K562 (cell line): ENCODE data around the gene COG3. TPM values are rescaled to one million over a fixed set of nuclear protein-coding genes. Genes with fewer than 3 reads are reported as not detected.
A peak's percentile ranks its signal among the peaks of the same experiment; 100 is the strongest.

Experiments
- ATAC-seq: fragments of 200-7000 bp; cut with Tn5 transposase; 3 replicates; pipeline ENCODE4 v1.9.1; 2020; ENCODE audit warnings: moderate library complexity
- BruUV-seq: library from RNA; stranded (reverse); fragments of 400-500 nt; replicated peaks from 2 replicates; lab custom pipeline; 2021; lab: Mats Ljungman, UMichigan
- CTCF ChIA-PET: fragments of 300-600 bp; formaldehyde crosslinking; extraction: SDS; loops from one replicate; lab custom pipeline; 2021; ENCODE audit warnings: low intra/inter-chr PET ratio; lab: Yijun Ruan, JAX
- POLR2A ChIA-PET: fragments of 300-600, 350-650 bp; sonication (Branson Sonifier 250); formaldehyde crosslinking; extraction: SDS; loops from one replicate; lab custom pipeline; 2021; ENCODE audit warnings: antibody characterized with exemption, inconsistent platforms; lab: Yijun Ruan, JAX
- DNase-seq, 4 experiments: peaks; one replicate each; pipeline versions ENCODE4 v3.0.0 to v3.0.0-alpha.2; 2011 to 2018; ENCODE audit warnings: low spot score in 3 of 4, mixed read lengths in 3 of 4; ENCODE audit errors: extremely low read depth in 1 of 4
- FAIRE-seq: peaks from 2 replicates; lab custom pipeline; 2011; peaks lifted over from hg19 to GRCh38; lab: Jason Lieb, UNC
- H2AFZ ChIP-seq: 2 replicates; pipeline ENCODE4 v1.6.0; 2011; ENCODE audit warnings: low read depth, low read length, control low read depth, inconsistent platforms
- H3K27ac ChIP-seq: fragments of 200-600 bp; 3 replicates; pipeline ENCODE4 v1.8.0; 2011; ENCODE audit warnings: low read depth, mild to moderate bottlenecking, control low read depth, inconsistent platforms, low read length, moderate library complexity, mixed read lengths; ENCODE audit errors: extremely low read depth
- H3K27me3 ChIP-seq, 2 experiments: fragments of 300-600 bp in 1 of 2; 2 replicates in 1 of 2; 3 replicates in 1 of 2; pipeline versions ENCODE4 v1.6.0 to v1.8.0; 2011; ENCODE audit warnings: inconsistent platforms in 2 of 2, low read length in 2 of 2, mild to moderate bottlenecking in 1 of 2, mixed read lengths in 1 of 2, moderate library complexity in 1 of 2; ENCODE audit not compliant: control insufficient read depth in 2 of 2, insufficient read depth in 2 of 2
- H3K36me3 ChIP-seq: fragments of 300-600 bp; 3 replicates; pipeline ENCODE4 v1.8.0; 2011; ENCODE audit warnings: mild to moderate bottlenecking, low read length, inconsistent platforms; ENCODE audit not compliant: control insufficient read depth, insufficient read depth
- H3K4me1 ChIP-seq, 2 experiments: fragments of 200-600 bp in 1 of 2; replicated peaks in 1 of 2; 2 replicates in 1 of 2; 3 replicates in 1 of 2; pipeline versions ENCODE4 v1.5.1 to v1.8.0; 2011; ENCODE audit warnings: inconsistent platforms in 2 of 2, low read length in 2 of 2, mild to moderate bottlenecking in 1 of 2, mixed read lengths in 1 of 2, moderate library complexity in 1 of 2; ENCODE audit not compliant: control insufficient read depth in 2 of 2, insufficient read depth in 2 of 2
- H3K4me2 ChIP-seq: 2 replicates; pipeline ENCODE4 v1.6.1; 2011; ENCODE audit warnings: low read length, control low read depth, inconsistent platforms, mixed read lengths; ENCODE audit not compliant: insufficient read depth
- H3K4me3 ChIP-seq: fragments of 200-600 bp; sonication (generic), shearing (Covaris generic); 2 replicates; pipeline ENCODE4 v1.5.1; 2016; ENCODE audit warnings: control low read depth, inconsistent platforms
- H3K79me2 ChIP-seq: fragments of 200-600 bp; 3 replicates; pipeline ENCODE4 v1.8.0; 2011; ENCODE audit warnings: low read length, inconsistent platforms; ENCODE audit not compliant: control insufficient read depth, insufficient read depth
- H3K9ac ChIP-seq, 2 experiments: 2 replicates each; pipeline versions ENCODE4 v1.6.0 to v1.6.1; 2011; ENCODE audit warnings: low read depth in 2 of 2, low read length in 2 of 2, control low read depth in 1 of 2, inconsistent platforms in 1 of 2, mild to moderate bottlenecking in 1 of 2, mixed read lengths in 1 of 2; ENCODE audit not compliant: insufficient read depth in 1 of 2
- H3K9me1 ChIP-seq: one replicate; pipeline ENCODE4 v1.6.0; 2011; ENCODE audit warnings: inconsistent platforms, mild to moderate bottlenecking, low read length, moderate library complexity; ENCODE audit not compliant: control insufficient read depth, insufficient read depth
- H3K9me3 ChIP-seq: replicated peaks from 2 replicates; pipeline ENCODE4 v1.5.1; 2011; ENCODE audit warnings: low read depth, low read length, inconsistent platforms; ENCODE audit not compliant: control insufficient read depth, insufficient read depth
- H4K20me1 ChIP-seq: replicated peaks from 2 replicates; pipeline ENCODE4 v1.6.1; 2011; ENCODE audit warnings: low read length, inconsistent platforms, mixed read lengths; ENCODE audit not compliant: control insufficient read depth, insufficient read depth
- ARNT ChIP-seq, 2 experiments: fragments of 450-650 bp; IDR thresholded peaks; 2 replicates each; pipeline ENCODE4 v1.6.1; 2016; ENCODE audit warnings: mild to moderate bottlenecking in 1 of 2
- BCL6 ChIP-seq: fragments of 250-450 bp; sonication (Bioruptor Pico); IDR thresholded peaks from 2 replicates; pipeline ENCODE4 v1.4.0; 2020
- CEBPG ChIP-seq, 3 experiments: fragments of 200-800 bp in 1 of 3; sonication (Bioruptor generic) in 1 of 3; sonication (generic) in 1 of 3; formaldehyde crosslinking in 1 of 3; IDR thresholded peaks in 2 of 3; conservative IDR thresholded peaks in 1 of 3; 2 replicates each; pipeline versions ENCODE4 v1.6.1 to v1.8.0; 2016 to 2022; ENCODE audit warnings: missing compliant biosample characterization in 2 of 3, missing genetic modification characterization in 2 of 3, mild to moderate bottlenecking in 1 of 3, missing genetic modification reagents in 1 of 3
- FUS ChIP-seq: fragments of 200-400 bp; formaldehyde crosslinking; optimal IDR thresholded peaks from 2 replicates; pipeline ENCODE3; 2017; ENCODE audit warnings: low read depth, low read length
- KDM1A ChIP-seq, 2 experiments: fragments of 450-650 bp; IDR thresholded peaks; 2 replicates each; pipeline ENCODE4 v1.6.1; 2016; ENCODE audit warnings: mild to moderate bottlenecking in 2 of 2
- MBD1 ChIP-seq: fragments of 250-450 bp; sonication (Bioruptor Pico); IDR thresholded peaks from 2 replicates; pipeline ENCODE4 v1.8.0; 2022; ENCODE audit warnings: inconsistent platforms
- RFX1 ChIP-seq: fragments of 450-650 bp; IDR thresholded peaks from 2 replicates; pipeline ENCODE4 v1.6.1; 2016; ENCODE audit warnings: mild to moderate bottlenecking, moderate library complexity
- SMARCA5 ChIP-seq: fragments of 450-650 bp; IDR thresholded peaks from 2 replicates; pipeline ENCODE4 v1.6.1; 2016
- SOX6 ChIP-seq: fragments of 450-650 bp; IDR thresholded peaks from 2 replicates; pipeline ENCODE4 v1.6.1; 2014; ENCODE audit warnings: mild to moderate bottlenecking
- SRSF1 ChIP-seq: fragments of 200-400 bp; formaldehyde crosslinking; IDR thresholded peaks from 2 replicates; pipeline ENCODE4 v1.6.1; 2017; ENCODE audit warnings: mild to moderate bottlenecking, low read depth, low read length, moderate library complexity
- THRA ChIP-seq: fragments of 450-650 bp; IDR thresholded peaks from 2 replicates; pipeline ENCODE4 v1.6.1; 2017; ENCODE audit warnings: mild to moderate bottlenecking, moderate library complexity
- ZBED1 ChIP-seq: IDR thresholded peaks from 2 replicates; pipeline ENCODE4 v1.6.1; 2014
- WGBS: fragments of 100-300 bp; shearing (Covaris generic); methylation state at CpG from one replicate; pipeline ENCODE4 v1.1.6; 2016; ENCODE audit warnings: low coverage, mixed read lengths; ENCODE audit not compliant: insufficient coverage; ENCODE audit errors: missing lambda C conversion rate; 5-methylcytosine and 5-hydroxymethylcytosine counted together
- in situ Hi-C: fragments of 300-500 bp; cut with MboI; formaldehyde crosslinking; loops from 4 replicates; pipeline ENCODE4 v1.15.0; 2018; ENCODE audit warnings: inconsistent platforms, mixed read lengths
- intact Hi-C: fragments of 100-400 bp; cut with micrococcal nuclease; formaldehyde crosslinking; loops from 2 replicates; pipeline ENCODE4 v1.14.2; 2022
- polyA plus RNA-seq, 8 experiments: library from polyadenylated mRNA; depleted of rRNA in 4 of 8; stranded (reverse) in 5 of 8; unstranded in 3 of 8; fragments of >200 nt; fragmentation: Nextera tagmentation in 2 of 8; fragmentation: Illumina TruSeq in 1 of 8; extraction: Ambion mirVana in 2 of 8; extraction: Trizol in 1 of 8; gene quantifications; 2 replicates each; pipeline versions ENCODE4 v1.2.1 to v1.2.3, GENCODE V29; 2011 to 2014; ENCODE audit warnings: inconsistent platforms in 1 of 8, missing spikeins in 1 of 8
- total RNA-seq, 7 experiments: library from RNA; depleted of rRNA in 6 of 7; stranded (reverse); fragments of >200 nt in 6 of 7; fragmentation: Illumina TruSeq in 2 of 7; extraction: Trizol in 2 of 7; gene quantifications; 2 replicates each; pipeline versions ENCODE4 v1.2.1 to v1.2.3, GENCODE V29; 2011 to 2021; ENCODE audit warnings: low replicate concordance in 1 of 7

COG3 gene
- total and polyA plus RNA-seq, 9 of the 15 experiments (the other 6 are each of a cell fraction or from before 2014, with no cell fraction given), result 3.9 to 22.9 (median 14.5) TPM

- no peak overlapping the region for H3K4me3 ChIP-seq
- H3K4me1 ChIP-seq, result peaks cover 0 to 6% of the 10 kb centered on the region in 2 experiments; a peak in 2 of 5 replicates
- no TSS peak for BruUV-seq
- H3K27ac ChIP-seq, result no peak overlapping the region; the same call in 2 of the 3 replicates
- ATAC-seq, result peak; percentile 57
- ChIA-PET POLR2A (interaction anchor here (1.1 kb wide), 1 partner anchor 10 kb away, joined by 3 read pairs; no protein-coding TSS in a partner anchor), CTCF (no interaction called here)
- no peaks in the 10 kb centered on the region for H3K27me3 ChIP-seq
- H4K20me1 ChIP-seq, result no peaks in the 10 kb centered on the region
- no peaks in the 10 kb centered on the region for H3K79me2 ChIP-seq
- H3K9me3 ChIP-seq, result no peaks in the 10 kb centered on the region
- no peak for DNase-seq
- intact Hi-C loops (no loop called here), in situ Hi-C loops (no loop called here)
- H3K36me3 ChIP-seq, result peaks cover 53% of the 10 kb centered on the region; the same call in 2 of the 3 replicates
- no peak for FAIRE-seq
- H3K9me1 ChIP-seq, result no peaks in the 10 kb centered on the region
- no peak overlapping the region for H2AFZ ChIP-seq
- 49% methylated on average over 4 of the region's 4 CpGs for WGBS
- no peak overlapping the region for H3K4me2 ChIP-seq
- H3K9ac ChIP-seq, result no peak overlapping the region
- no peak for TF ChIP-seq SRSF1
- TF ChIP-seq ARNT (IDR thresholded peaks at IDR 0.05), result no peak
- no peak for TF ChIP-seq SMARCA5
- TF ChIP-seq KDM1A (IDR thresholded peaks at IDR 0.05), result no peak
- no peak for TF ChIP-seq RFX1
- TF ChIP-seq FUS, result no peak
- no peak for TF ChIP-seq ZBED1
- no peak for TF ChIP-seq BCL6 (CRISPR knock-in tag)
- no peak for TF ChIP-seq MBD1 (CRISPR knock-in tag)
- TF ChIP-seq SOX6, result peak; percentile 20; the same call in 1 of the 2 replicates
- no peak for TF ChIP-seq THRA
- no peak for TF ChIP-seq CEBPG (CRISPR knock-in tag; IDR thresholded peaks at IDR 0.05)
- peak in 1 of 2 experiments; percentile 76; a peak in 2 of 4 replicates for TF ChIP-seq CEBPG (tag; conservative IDR thresholded peaks at IDR 0.05 in 1 of 2, IDR thresholded peaks at IDR 0.05 in 1 of 2)
Observed at GRCh38 chr13:45500492-45501174, 35.9 kb downstream of the COG3 start.
